HEK293 (cell line): ENCODE measurements around the gene GRIN2A.

Source experiments
- CTCF ChIA-PET: fragments of 350-600 bp; formaldehyde crosslinking; extraction: SDS; loops from one replicate; lab custom pipeline; 2021; ENCODE audit warnings: antibody characterized with exemption; lab: Yijun Ruan, JAX
- POLR2A ChIA-PET: fragments of 300-600 bp; formaldehyde crosslinking; extraction: SDS; loops from one replicate; lab custom pipeline; 2020; ENCODE audit warnings: antibody characterized with exemption, inconsistent platforms; lab: Yijun Ruan, JAX
- H3K27ac ChIP-seq: fragments of 200-500 bp; sonication (Bioruptor generic); 2 replicates; pipeline ENCODE4 v1.5.1; 2014; ENCODE audit warnings: low read depth, low read length, control low read depth, inconsistent platforms; ENCODE audit errors: extremely low read depth
- H3K36me3 ChIP-seq, 2 experiments: fragments of 200-500 bp in 1 of 2; sonication (Bioruptor generic) in 1 of 2; 1 replicate in 1 of 2; 2 replicates in 1 of 2; pipeline ENCODE4 v1.5.1; 2014 to 2017; ENCODE audit warnings: inconsistent platforms in 2 of 2, low read length in 2 of 2; ENCODE audit not compliant: control insufficient read depth in 2 of 2, insufficient read depth in 1 of 2
- H3K4me1 ChIP-seq: fragments of 200-500 bp; sonication (Bioruptor generic); 2 replicates; pipeline ENCODE4 v1.5.1; 2014; ENCODE audit warnings: mild to moderate bottlenecking, low read length, inconsistent platforms; ENCODE audit not compliant: control insufficient read depth, insufficient read depth
- H3K4me3 ChIP-seq: 2 replicates; pipeline ENCODE4 v1.5.1; 2011; ENCODE audit warnings: low read depth, mild to moderate bottlenecking, control low read depth, low read length, moderate library complexity
- H3K9me3 ChIP-seq: fragments of 200-500 bp; sonication (Bioruptor generic); 2 replicates; pipeline ENCODE4 v1.5.1; 2014; ENCODE audit warnings: low read depth, low read length, inconsistent platforms; ENCODE audit not compliant: control insufficient read depth, insufficient read depth
- GLIS2 ChIP-seq: fragments of 450-650 bp; formaldehyde crosslinking; IDR thresholded peaks from 2 replicates; pipeline ENCODE4 v1.5.1; 2016; ENCODE audit warnings: missing biosample characterization, missing genetic modification characterization
- KLF10 ChIP-seq: fragments of 450-650 bp; IDR thresholded peaks from 2 replicates; pipeline ENCODE4 v1.5.1; 2018; ENCODE audit warnings: missing biosample characterization, mild to moderate bottlenecking, missing genetic modification characterization
- KLF16 ChIP-seq: fragments of 450-650 bp; formaldehyde crosslinking; IDR thresholded peaks from 2 replicates; pipeline ENCODE4 v1.5.1; 2017; ENCODE audit warnings: missing biosample characterization, missing genetic modification characterization
- OSR2 ChIP-seq: fragments of 450-650 bp; formaldehyde crosslinking; IDR thresholded peaks from 2 replicates; pipeline ENCODE4 v1.5.1; 2016; ENCODE audit warnings: missing biosample characterization, missing genetic modification characterization
- PRDM2 ChIP-seq: fragments of 450-650 bp; formaldehyde crosslinking; IDR thresholded peaks from 2 replicates; pipeline ENCODE4 v1.5.1; 2016; ENCODE audit warnings: missing biosample characterization, missing genetic modification characterization, borderline replicate concordance
- ZFP41 ChIP-seq: fragments of 450-650 bp; formaldehyde crosslinking; IDR thresholded peaks from 2 replicates; pipeline ENCODE4 v1.5.1; 2016; ENCODE audit warnings: missing biosample characterization, missing genetic modification characterization, borderline replicate concordance
- ZNF341 ChIP-seq: fragments of 450-650 bp; formaldehyde crosslinking; IDR thresholded peaks from 2 replicates; pipeline ENCODE4; 2016; ENCODE audit warnings: low read depth, missing biosample characterization, missing genetic modification characterization
- ZNF555 ChIP-seq: fragments of 450-650 bp; formaldehyde crosslinking; conservative IDR thresholded peaks from 2 replicates; pipeline ENCODE4 v1.5.1; 2017; ENCODE audit warnings: missing biosample characterization, mild to moderate bottlenecking, missing genetic modification characterization, inconsistent platforms
- ZNF561 ChIP-seq: fragments of 450-650 bp; IDR thresholded peaks from 2 replicates; pipeline ENCODE4 v1.5.1; 2018; ENCODE audit warnings: missing biosample characterization, missing genetic modification characterization, borderline replicate concordance
- ZNF629 ChIP-seq: fragments of 450-650 bp; formaldehyde crosslinking; IDR thresholded peaks from 2 replicates; pipeline ENCODE4 v1.5.1; 2017; ENCODE audit warnings: missing biosample characterization, missing genetic modification characterization
- ZNF660 ChIP-seq: fragments of 450-650 bp; IDR thresholded peaks from 2 replicates; pipeline ENCODE4 v1.5.1; 2018; ENCODE audit warnings: missing biosample characterization, mild to moderate bottlenecking, missing genetic modification characterization
- ZNF747 ChIP-seq: fragments of 450-650 bp; formaldehyde crosslinking; IDR thresholded peaks from 2 replicates; pipeline ENCODE4 v1.5.1; 2016; ENCODE audit warnings: missing biosample characterization, missing genetic modification characterization
- TF ChIP-seq, protein P1 (sequence below): fragments of 450-650 bp; formaldehyde crosslinking; IDR thresholded peaks from 2 replicates; pipeline ENCODE4 v1.5.1; 2017; ENCODE audit warnings: missing biosample characterization, missing genetic modification characterization
- TF ChIP-seq, protein P2 (sequence below): fragments of 450-650 bp; formaldehyde crosslinking; IDR thresholded peaks from 2 replicates; pipeline ENCODE4 v1.5.1; 2016; ENCODE audit warnings: missing biosample characterization, missing genetic modification characterization

The GRIN2A gene

GRCh38 chr16:9862327-9862726 is 319.9 kb downstream of the GRIN2A start:
- CTCF ChIA-PET = no interaction called here
- Histone ChIP-seq H3K36me3 (no peaks in the 10 kb centered on the region), H3K4me3 (no peak overlapping the region), H3K9me3 (no peaks in the 10 kb centered on the region), H3K27ac (no peak overlapping the region)
- POLR2A ChIA-PET = no interaction called here
- TF ChIP-seq, protein P1, sequence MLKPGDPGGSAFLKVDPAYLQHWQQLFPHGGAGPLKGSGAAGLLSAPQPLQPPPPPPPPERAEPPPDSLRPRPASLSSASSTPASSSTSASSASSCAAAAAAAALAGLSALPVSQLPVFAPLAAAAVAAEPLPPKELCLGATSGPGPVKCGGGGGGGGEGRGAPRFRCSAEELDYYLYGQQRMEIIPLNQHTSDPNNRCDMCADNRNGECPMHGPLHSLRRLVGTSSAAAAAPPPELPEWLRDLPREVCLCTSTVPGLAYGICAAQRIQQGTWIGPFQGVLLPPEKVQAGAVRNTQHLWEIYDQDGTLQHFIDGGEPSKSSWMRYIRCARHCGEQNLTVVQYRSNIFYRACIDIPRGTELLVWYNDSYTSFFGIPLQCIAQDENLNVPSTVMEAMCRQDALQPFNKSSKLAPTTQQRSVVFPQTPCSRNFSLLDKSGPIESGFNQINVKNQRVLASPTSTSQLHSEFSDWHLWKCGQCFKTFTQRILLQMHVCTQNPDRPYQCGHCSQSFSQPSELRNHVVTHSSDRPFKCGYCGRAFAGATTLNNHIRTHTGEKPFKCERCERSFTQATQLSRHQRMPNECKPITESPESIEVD (tag by site-specific recombination) = no peak
- no peak for TF ChIP-seq OSR2 (tag by site-specific recombination)
- no peak for TF ChIP-seq GLIS2 (tag by site-specific recombination)
- TF ChIP-seq ZFP41 (tag by site-specific recombination) = no peak
- no peak for TF ChIP-seq ZNF341 (tag by site-specific recombination)
- no peak for TF ChIP-seq KLF16
- no peak for TF ChIP-seq ZNF629 (tag by site-specific recombination)
- TF ChIP-seq, all 188 proteins: peak for 0
- H3K4me1 ChIP-seq = no peaks in the 10 kb centered on the region

GRCh38 chr16:9860876-9861275 is 321.4 kb downstream of the GRIN2A start:
- no peaks in the 10 kb centered on the region for H3K36me3 ChIP-seq
- TF ChIP-seq KLF10 (no peak), ZNF555 (tag by site-specific recombination) (no peak), ZNF561 (tag by site-specific recombination) (no peak), ZNF747 (tag by site-specific recombination) (no peak), ZNF660 (tag by site-specific recombination) (no peak), PRDM2 (tag by site-specific recombination) (no peak)
- TF ChIP-seq, protein P2, sequence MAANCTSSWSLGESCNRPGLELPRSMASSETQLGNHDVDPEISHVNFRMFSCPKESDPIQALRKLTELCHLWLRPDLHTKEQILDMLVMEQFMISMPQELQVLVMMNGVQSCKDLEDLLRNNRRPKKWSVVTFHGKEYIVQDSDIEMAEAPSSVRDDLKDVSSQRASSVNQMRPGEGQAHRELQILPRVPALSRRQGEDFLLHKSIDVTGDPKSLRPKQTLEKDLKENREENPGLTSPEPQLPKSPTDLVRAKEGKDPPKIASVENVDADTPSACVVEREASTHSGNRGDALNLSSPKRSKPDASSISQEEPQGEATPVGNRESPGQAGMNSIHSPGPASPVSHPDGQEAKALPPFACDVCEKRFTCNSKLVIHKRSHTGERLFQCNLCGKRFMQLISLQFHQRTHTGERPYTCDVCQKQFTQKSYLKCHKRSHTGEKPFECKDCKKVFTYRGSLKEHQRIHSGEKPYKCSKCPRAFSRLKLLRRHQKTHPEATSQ (tag by site-specific recombination) = no peak
- H3K9me3 ChIP-seq = no peaks in the 10 kb centered on the region
- CTCF ChIA-PET = no interaction called here
- no peaks in the 10 kb centered on the region for H3K4me1 ChIP-seq
- POLR2A ChIA-PET = no interaction called here
- H3K27ac ChIP-seq = no peak overlapping the region
- H3K4me3 ChIP-seq = no peak overlapping the region
